Nephron progenitor cell (in vitro differentiated cells): ENCODE data around the gene RPUSD4.

ENCODE experiments used
- DNase-seq: peaks from one replicate; pipeline ENCODE4 v3.0.0; 2021
- H3K27ac Mint-ChIP-seq: 2 replicates; pipeline ENCODE4 v1.8.0; 2021; ENCODE audit warnings: mild to moderate bottlenecking, moderate library complexity, mixed read lengths
- H3K27me3 Mint-ChIP-seq: 2 replicates; pipeline ENCODE4 v1.8.0; 2021; ENCODE audit warnings: mild to moderate bottlenecking, low read depth, mixed read lengths; ENCODE audit not compliant: poor library complexity
- H3K36me3 Mint-ChIP-seq: 2 replicates; pipeline ENCODE4 v1.8.0; 2021; ENCODE audit warnings: low read depth, mixed read lengths
- H3K4me1 Mint-ChIP-seq: 2 replicates; pipeline ENCODE4 v1.8.0; 2021; ENCODE audit warnings: mixed read lengths
- H3K4me3 Mint-ChIP-seq: 2 replicates; pipeline ENCODE4 v1.8.0; 2021; ENCODE audit warnings: mild to moderate bottlenecking, moderate library complexity, mixed read lengths
- H3K9me3 Mint-ChIP-seq: 2 replicates; pipeline ENCODE4 v1.8.0; 2021; ENCODE audit warnings: mild to moderate bottlenecking, moderate library complexity, mixed read lengths
- TF ChIP-seq, protein P1 (sequence below): fragments of 200-600 bp; sonication (generic); IDR thresholded peaks from 2 replicates; pipeline ENCODE4 v1.5.0; 2021; ENCODE audit warnings: antibody characterized with exemption

Gene RPUSD4

GRCh38 chr11:126161023-126161391, 50.4 kb downstream of the RPUSD4 start:
- Mint-ChIP-seq H3K27ac (peak overlapping the region; percentile 60), H3K4me1 (peaks cover 41% of the 10 kb centered on the region), H3K9me3 (no peaks in the 10 kb centered on the region), H3K36me3 (no peaks in the 10 kb centered on the region), H3K4me3 (peak overlapping the region; percentile 13), H3K27me3 (peaks cover 9% of the 10 kb centered on the region)
- DNase-seq: no peak
- TF ChIP-seq, protein P1, sequence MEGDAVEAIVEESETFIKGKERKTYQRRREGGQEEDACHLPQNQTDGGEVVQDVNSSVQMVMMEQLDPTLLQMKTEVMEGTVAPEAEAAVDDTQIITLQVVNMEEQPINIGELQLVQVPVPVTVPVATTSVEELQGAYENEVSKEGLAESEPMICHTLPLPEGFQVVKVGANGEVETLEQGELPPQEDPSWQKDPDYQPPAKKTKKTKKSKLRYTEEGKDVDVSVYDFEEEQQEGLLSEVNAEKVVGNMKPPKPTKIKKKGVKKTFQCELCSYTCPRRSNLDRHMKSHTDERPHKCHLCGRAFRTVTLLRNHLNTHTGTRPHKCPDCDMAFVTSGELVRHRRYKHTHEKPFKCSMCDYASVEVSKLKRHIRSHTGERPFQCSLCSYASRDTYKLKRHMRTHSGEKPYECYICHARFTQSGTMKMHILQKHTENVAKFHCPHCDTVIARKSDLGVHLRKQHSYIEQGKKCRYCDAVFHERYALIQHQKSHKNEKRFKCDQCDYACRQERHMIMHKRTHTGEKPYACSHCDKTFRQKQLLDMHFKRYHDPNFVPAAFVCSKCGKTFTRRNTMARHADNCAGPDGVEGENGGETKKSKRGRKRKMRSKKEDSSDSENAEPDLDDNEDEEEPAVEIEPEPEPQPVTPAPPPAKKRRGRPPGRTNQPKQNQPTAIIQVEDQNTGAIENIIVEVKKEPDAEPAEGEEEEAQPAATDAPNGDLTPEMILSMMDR: no peak

GRCh38 chr11:126160345-126161022, 51.0 kb downstream of the RPUSD4 start:
- TF ChIP-seq, protein P1: no peak
- Mint-ChIP-seq H3K27me3 (peaks cover 11% of the 10 kb centered on the region), H3K4me1 (peaks cover 41% of the 10 kb centered on the region), H3K9me3 (no peaks in the 10 kb centered on the region), H3K36me3 (no peaks in the 10 kb centered on the region), H3K4me3 (peak overlapping the region; percentile 13), H3K27ac (peak overlapping the region; percentile 60)
- DNase-seq: no peak

GRCh38 chr11:126159719-126160344, 51.6 kb downstream of the RPUSD4 start:
- peak overlapping the region; percentile 52 for H3K27ac Mint-ChIP-seq
- TF ChIP-seq, protein P1: no peak
- H3K36me3 Mint-ChIP-seq: no peaks in the 10 kb centered on the region
- H3K9me3 Mint-ChIP-seq: no peaks in the 10 kb centered on the region
- H3K27me3 Mint-ChIP-seq: peaks cover 12% of the 10 kb centered on the region
- peaks cover 41% of the 10 kb centered on the region for H3K4me1 Mint-ChIP-seq
- peak overlapping the region; percentile 31 for H3K4me3 Mint-ChIP-seq
- DNase-seq: peak; percentile 67

DNA sequence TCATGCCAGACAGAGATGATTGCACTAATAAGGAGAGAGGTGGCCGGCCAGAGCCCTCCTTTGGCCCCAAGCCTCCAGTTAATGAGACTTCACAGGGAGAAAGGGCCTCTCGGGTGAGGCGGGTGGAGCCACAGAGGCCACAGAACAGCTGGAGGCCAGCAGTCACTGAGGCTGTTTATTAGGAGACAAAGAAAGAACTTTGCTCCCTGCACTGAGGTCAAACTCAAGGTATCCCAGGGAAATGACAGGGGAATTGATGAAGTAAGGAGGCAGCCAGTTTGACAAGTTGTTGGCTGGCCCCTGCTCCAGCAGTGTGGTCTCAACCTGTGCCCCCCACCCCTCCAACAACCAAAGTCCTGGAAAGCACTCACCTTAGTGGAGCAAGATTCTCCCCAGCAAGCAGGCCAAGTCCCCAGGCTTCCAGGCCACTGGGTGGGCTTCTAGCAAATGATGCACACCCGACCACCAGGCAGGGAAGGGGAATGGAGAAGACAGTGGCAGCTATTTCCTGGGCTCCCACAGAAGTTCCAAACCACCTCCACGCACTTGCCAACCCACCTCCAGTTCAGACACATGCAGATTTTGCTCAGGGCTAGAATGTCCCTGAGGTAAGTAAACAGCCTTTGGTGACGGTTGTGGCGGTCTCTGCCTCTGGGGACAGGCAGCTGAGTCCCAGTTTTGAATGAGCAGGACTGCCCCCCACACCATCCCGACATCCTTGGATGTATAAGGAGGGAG, 53.2 kb downstream of the RPUSD4 start:
- TF ChIP-seq, protein P1: no peak
- Mint-ChIP-seq H3K4me1 (peaks cover 41% of the 10 kb centered on the region), H3K4me3 (no peak overlapping the region), H3K9me3 (peaks cover 5% of the 10 kb centered on the region), H3K36me3 (no peaks in the 10 kb centered on the region), H3K27ac (no peak overlapping the region), H3K27me3 (peaks cover 13% of the 10 kb centered on the region)
- DNase-seq: no peak

DNA sequence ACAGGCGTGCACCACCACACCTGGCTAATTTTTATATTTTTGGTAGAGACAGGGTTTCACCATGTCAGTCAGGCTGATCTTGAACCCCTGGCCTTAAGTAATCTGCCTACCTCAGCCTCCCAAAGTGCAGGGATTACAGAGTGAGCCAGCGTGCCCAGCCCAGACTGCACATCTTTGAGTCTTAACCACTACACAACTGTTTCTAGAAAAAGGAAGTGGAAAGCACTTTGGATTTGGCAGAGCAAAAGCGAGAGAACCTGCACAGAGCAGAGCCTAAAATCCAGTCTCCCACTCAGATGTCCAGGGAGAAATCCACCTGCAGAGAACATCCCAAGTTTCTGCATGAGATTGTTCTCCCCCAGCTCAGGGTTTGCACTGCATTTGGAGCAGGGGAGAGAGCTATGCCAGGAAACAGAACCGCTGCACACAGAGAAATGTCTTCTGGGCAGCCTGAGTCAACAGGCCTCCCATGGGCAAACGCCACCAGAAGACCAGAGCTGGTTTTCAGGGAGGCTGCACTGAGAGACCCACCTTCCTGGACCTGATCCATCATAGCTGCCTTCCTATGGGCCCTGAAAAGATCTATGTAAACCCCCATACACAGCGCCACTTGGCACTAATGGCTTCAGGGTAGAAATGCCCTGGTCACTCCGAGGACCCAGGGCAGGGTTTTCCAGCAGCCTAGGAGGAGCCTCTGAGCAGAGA, 54.0 kb downstream of the RPUSD4 start:
- Mint-ChIP-seq H3K27me3 (peaks cover 13% of the 10 kb centered on the region), H3K4me3 (no peak overlapping the region), H3K27ac (no peak overlapping the region), H3K36me3 (no peaks in the 10 kb centered on the region), H3K4me1 (peaks cover 38% of the 10 kb centered on the region), H3K9me3 (peaks cover 11% of the 10 kb centered on the region)
- TF ChIP-seq, protein P1: no peak
- no peak for DNase-seq
